Liver (tissue), 9 donors: ENCODE data around the gene LHX2. TPM values are rescaled to one million over a fixed set of nuclear protein-coding genes. Genes with fewer than 3 reads are reported as not detected.

ENCODE experiments used
- DNase-seq: peaks from one replicate; pipeline ENCODE4 v3.0.0-alpha.2; 2017; ENCODE audit warnings: low spot score
- H3K27ac ChIP-seq, 2 donors: one replicate each; pipeline ENCODE4 v1.7.0; 2013; ENCODE audit warnings: inconsistent platforms in 2 of 2, low read length in 2 of 2, control low read depth in 1 of 2, low read depth in 1 of 2, mild to moderate bottlenecking in 1 of 2
- H3K27me3 ChIP-seq, 4 donors: one replicate each; pipeline versions ENCODE4 v1.6.1 to v1.7.0; 2013; ENCODE audit warnings: low read length in 3 of 4, inconsistent platforms in 1 of 4, mild to moderate bottlenecking in 1 of 4, moderate library complexity in 1 of 4; ENCODE audit not compliant: control insufficient read depth in 4 of 4, insufficient read depth in 4 of 4
- H3K36me3 ChIP-seq, 4 donors: one replicate each; pipeline versions ENCODE4 v1.6.1 to v1.7.0; 2013; ENCODE audit warnings: low read length in 3 of 4, mild to moderate bottlenecking in 3 of 4, low read depth in 1 of 4, moderate library complexity in 1 of 4; ENCODE audit not compliant: control insufficient read depth in 4 of 4, insufficient read depth in 3 of 4
- H3K4me1 ChIP-seq, 4 donors: one replicate each; pipeline versions ENCODE4 v1.6.1 to v1.7.0; 2013; ENCODE audit warnings: low read length in 3 of 4, mild to moderate bottlenecking in 3 of 4, moderate library complexity in 1 of 4; ENCODE audit not compliant: control insufficient read depth in 4 of 4, insufficient read depth in 4 of 4
- H3K4me3 ChIP-seq, 3 donors: one replicate each; pipeline versions ENCODE4 v1.6.1 to v1.7.0; 2013; ENCODE audit warnings: low read length in 3 of 3, control low read depth in 1 of 3, low read depth in 1 of 3, mild to moderate bottlenecking in 1 of 3
- H3K9ac ChIP-seq, 2 donors: one replicate each; pipeline ENCODE4 v1.7.0; 2013; ENCODE audit warnings: low read length in 2 of 2, mild to moderate bottlenecking in 2 of 2, moderate library complexity in 2 of 2, control low read depth in 1 of 2, low read depth in 1 of 2
- H3K9me3 ChIP-seq, 4 donors: one replicate each; pipeline versions ENCODE4 v1.6.1 to v1.7.0; 2013; ENCODE audit warnings: low read length in 3 of 4; ENCODE audit not compliant: control insufficient read depth in 4 of 4
- ATF3 ChIP-seq: IDR thresholded peaks from 2 replicates; pipeline ENCODE4 v1.6.1; 2016; ENCODE audit warnings: antibody characterized with exemption
- CTCF ChIP-seq: fragments of 150-350 bp; IDR thresholded peaks from 2 replicates; pipeline ENCODE4 v1.5.1; 2017; ENCODE audit warnings: improper control_type of control experiment, low read depth, low read length; ENCODE audit not compliant: missing input control
- EGR1 ChIP-seq, 2 donors: IDR thresholded peaks; 2 replicates each; pipeline ENCODE4 v1.6.1; 2016 to 2018; ENCODE audit warnings: antibody characterized with exemption in 2 of 2, low read depth in 2 of 2
- FOXA1 ChIP-seq: IDR thresholded peaks from 2 replicates; pipeline ENCODE4 v1.6.1; 2016; ENCODE audit warnings: antibody characterized with exemption
- FOXA2 ChIP-seq: IDR thresholded peaks from 2 replicates; pipeline ENCODE4 v1.6.1; 2016; ENCODE audit warnings: antibody characterized with exemption
- GABPA ChIP-seq, 2 donors: IDR thresholded peaks in 1 of 2; conservative IDR thresholded peaks in 1 of 2; 2 replicates each; pipeline ENCODE4 v1.6.1; 2016; ENCODE audit warnings: antibody characterized with exemption in 2 of 2, mild to moderate bottlenecking in 1 of 2, moderate library complexity in 1 of 2
- HNF4A ChIP-seq, 2 donors: conservative IDR thresholded peaks; 2 replicates each; pipeline ENCODE4 v1.6.1; 2016; ENCODE audit warnings: antibody characterized with exemption in 2 of 2, mild to moderate bottlenecking in 2 of 2
- HNF4G ChIP-seq: IDR thresholded peaks from 2 replicates; pipeline ENCODE4 v1.6.1; 2016; ENCODE audit warnings: antibody characterized with exemption
- JUND ChIP-seq, 2 donors: IDR thresholded peaks; 2 replicates each; pipeline ENCODE4 v1.6.1; 2016; ENCODE audit warnings: antibody characterized with exemption in 2 of 2
- MAX ChIP-seq: IDR thresholded peaks from 2 replicates; pipeline ENCODE4 v1.6.1; 2016; ENCODE audit warnings: antibody characterized with exemption
- NR2F2 ChIP-seq: IDR thresholded peaks from 2 replicates; pipeline ENCODE4 v1.6.1; 2016; ENCODE audit warnings: antibody characterized with exemption
- RAD21 ChIP-seq, 2 donors: IDR thresholded peaks; 2 replicates each; pipeline ENCODE4 v1.6.1; 2016; ENCODE audit warnings: antibody characterized with exemption in 2 of 2, mild to moderate bottlenecking in 2 of 2
- REST ChIP-seq: IDR thresholded peaks from 2 replicates; pipeline ENCODE4 v1.6.1; 2016; ENCODE audit warnings: antibody characterized with exemption, mild to moderate bottlenecking
- RXRA ChIP-seq, 2 donors: IDR thresholded peaks; 2 replicates each; pipeline ENCODE4 v1.6.1; 2017 to 2018; ENCODE audit warnings: antibody characterized with exemption in 2 of 2, mild to moderate bottlenecking in 1 of 2
- SP1 ChIP-seq: IDR thresholded peaks from 2 replicates; pipeline ENCODE4 v1.6.1; 2018; ENCODE audit warnings: antibody characterized with exemption, mild to moderate bottlenecking
- TAF1 ChIP-seq: conservative IDR thresholded peaks from 2 replicates; pipeline ENCODE4 v1.6.1; 2016; ENCODE audit warnings: antibody characterized with exemption, mild to moderate bottlenecking
- YY1 ChIP-seq: IDR thresholded peaks from 2 replicates; pipeline ENCODE4 v1.6.1; 2016; ENCODE audit warnings: antibody characterized with exemption, mild to moderate bottlenecking
- ZBTB33 ChIP-seq: IDR thresholded peaks from 2 replicates; pipeline ENCODE4 v1.6.1; 2016; ENCODE audit warnings: antibody characterized with exemption
- WGBS: extraction: QIAGEN DNeasy Blood & Tissue Kit; methylation state at CpG from one replicate; pipeline ENCODE4 v1.1.7; 2013; 5-methylcytosine and 5-hydroxymethylcytosine counted together
- polyA plus RNA-seq, 2 donors: library from polyadenylated mRNA; stranded (reverse) in 1 of 2; unstranded in 1 of 2; fragments of 200-250 nt in 1 of 2; fragments of >200 nt in 1 of 2; fragmentation: Nextera tagmentation in 1 of 2; extraction: Ambion mirVana in 1 of 2; gene quantifications; one replicate each; pipeline versions ENCODE4 v1.2.1 to v1.2.3, GENCODE V29; 2013 to 2015
- total RNA-seq, 2 donors: library from RNA; depleted of rRNA; stranded (reverse); fragments of >200 nt; gene quantifications; one replicate each; pipeline ENCODE4 v1.2.3, GENCODE V29; 2014
- donor health status: healthy.
- donor health status: healthy.
- donor health status: healthy.
- donor health status: healthy.
- donor health status: healthy.

The LHX2 gene
- total and polyA plus RNA-seq, 4 donors, result 2.0 to 2.5 (median 2.1) TPM

GRCh38 chr9:124038790-124039633, 27.4 kb downstream of the LHX2 start:
- H3K4me1 ChIP-seq, result peaks cover 0 to 9% (median 5%) of the 10 kb centered on the region in 4 donors
- no peak overlapping the region for H3K9ac ChIP-seq
- DNase-seq, result no peak
- peaks cover 0 to 4% (median 3%) of the 10 kb centered on the region in 4 donors for H3K27me3 ChIP-seq
- H3K9me3 ChIP-seq, result no peaks in the 10 kb centered on the region
- no peaks in the 10 kb centered on the region for H3K36me3 ChIP-seq
- WGBS, result 77% methylated on average over 9 of the region's 9 CpGs
- no peak for TF ChIP-seq REST
- TF ChIP-seq ZBTB33, result no peak
- TF ChIP-seq TAF1, result no peak
- TF ChIP-seq EGR1 (IDR thresholded peaks at IDR 0.05; ENCODE audit: low read depth in 2 of 2), result no peak
- no peak for TF ChIP-seq RAD21 (IDR thresholded peaks at IDR 0.05)
- TF ChIP-seq HNF4G, result no peak
- TF ChIP-seq RXRA (IDR thresholded peaks at IDR 0.05), result no peak
- TF ChIP-seq FOXA2, result no peak
- TF ChIP-seq JUND (IDR thresholded peaks at IDR 0.05), result no peak
- no peak for TF ChIP-seq NR2F2
- no peak for TF ChIP-seq MAX
- no peak for TF ChIP-seq FOXA1
- no peak for TF ChIP-seq CTCF
- no peak for TF ChIP-seq GABPA (IDR thresholded peaks at IDR 0.05 in 1 of 2, conservative IDR thresholded peaks at IDR 0.05 in 1 of 2)
- no peak for TF ChIP-seq YY1
- no peak for TF ChIP-seq SP1
- no peak for TF ChIP-seq ATF3
- no peak for TF ChIP-seq HNF4A (conservative IDR thresholded peaks at IDR 0.05)
- no peak overlapping the region for H3K27ac ChIP-seq
- no peak overlapping the region for H3K4me3 ChIP-seq
